ENCODE results near the gene IFNA14.

IFNA14 gene

DNA sequence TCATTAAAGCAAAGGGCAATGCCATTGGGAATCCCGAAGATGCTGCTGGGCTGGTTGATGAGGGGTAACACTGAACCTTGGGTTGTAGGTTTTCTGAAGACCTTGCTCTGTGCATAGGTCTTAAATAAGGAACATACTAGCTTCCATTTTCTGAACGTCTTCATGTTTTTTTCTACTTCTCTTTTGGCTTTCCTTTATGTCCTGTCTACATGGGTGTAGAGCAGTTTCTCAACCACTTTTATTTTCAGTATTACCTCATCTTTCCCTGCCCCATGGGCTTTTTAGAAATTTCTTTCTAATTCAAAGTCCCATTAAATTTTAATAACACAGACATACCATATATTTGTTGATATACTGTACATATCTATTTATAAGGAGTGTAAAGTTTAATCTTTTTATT is at the start of gene IFNA14:
IFNA14 (minus strand) TSS at position 95 of the 400 bp plus-strand sequence; CDS start at position 25, 70 bp downstream.
- Histone ChIP-seq H3K4me3 (replicated peaks; ENCODE audit: low read depth, low read length) (no peak within 1 kb of the TSS), H3K27me3 (replicated peaks; ENCODE audit: control insufficient read depth, insufficient read depth, low read length) (no peaks in the 10 kb centered on the region), H3K36me3 (ENCODE audit: control insufficient read depth, insufficient read depth, low read length) (no peaks in the 10 kb centered on the region)
- TF ChIP-seq, protein P1, sequence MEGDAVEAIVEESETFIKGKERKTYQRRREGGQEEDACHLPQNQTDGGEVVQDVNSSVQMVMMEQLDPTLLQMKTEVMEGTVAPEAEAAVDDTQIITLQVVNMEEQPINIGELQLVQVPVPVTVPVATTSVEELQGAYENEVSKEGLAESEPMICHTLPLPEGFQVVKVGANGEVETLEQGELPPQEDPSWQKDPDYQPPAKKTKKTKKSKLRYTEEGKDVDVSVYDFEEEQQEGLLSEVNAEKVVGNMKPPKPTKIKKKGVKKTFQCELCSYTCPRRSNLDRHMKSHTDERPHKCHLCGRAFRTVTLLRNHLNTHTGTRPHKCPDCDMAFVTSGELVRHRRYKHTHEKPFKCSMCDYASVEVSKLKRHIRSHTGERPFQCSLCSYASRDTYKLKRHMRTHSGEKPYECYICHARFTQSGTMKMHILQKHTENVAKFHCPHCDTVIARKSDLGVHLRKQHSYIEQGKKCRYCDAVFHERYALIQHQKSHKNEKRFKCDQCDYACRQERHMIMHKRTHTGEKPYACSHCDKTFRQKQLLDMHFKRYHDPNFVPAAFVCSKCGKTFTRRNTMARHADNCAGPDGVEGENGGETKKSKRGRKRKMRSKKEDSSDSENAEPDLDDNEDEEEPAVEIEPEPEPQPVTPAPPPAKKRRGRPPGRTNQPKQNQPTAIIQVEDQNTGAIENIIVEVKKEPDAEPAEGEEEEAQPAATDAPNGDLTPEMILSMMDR (IDR thresholded peaks at IDR 0.05; ENCODE audit: insufficient read depth, low read length, poor library complexity, severe bottlenecking) = no peak
- no peak for DNase-seq (ENCODE audit: extremely low read depth, insufficient read length)

DNA sequence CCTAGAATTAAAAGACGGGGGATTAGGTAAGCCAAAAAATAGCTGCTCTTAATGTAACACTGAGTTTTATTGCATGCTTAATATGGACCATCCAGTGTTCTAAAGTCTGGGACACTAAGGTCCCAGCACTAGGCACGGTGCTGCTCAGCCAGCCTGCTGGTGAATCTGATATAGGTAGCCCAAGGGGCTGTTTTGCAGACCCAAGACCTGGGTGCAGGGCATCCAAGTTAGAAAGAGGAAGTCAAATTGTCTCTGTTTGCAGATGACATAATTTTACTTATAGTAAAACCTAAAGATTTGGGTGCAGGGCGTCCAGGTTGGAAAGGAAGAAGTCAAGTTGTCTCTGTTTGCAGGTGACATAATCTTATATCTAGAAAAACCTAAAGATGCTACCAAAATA is 47.5 kb upstream of the IFNA14 start:
- Histone ChIP-seq H3K4me3 (replicated peaks; ENCODE audit: low read depth, low read length) (no peak overlapping the region), H3K36me3 (ENCODE audit: control insufficient read depth, insufficient read depth, low read length) (no peaks in the 10 kb centered on the region), H3K27me3 (replicated peaks; ENCODE audit: control insufficient read depth, insufficient read depth, low read length) (no peaks in the 10 kb centered on the region)
- DNase-seq (ENCODE audit: extremely low read depth, insufficient read length) = no peak
- TF ChIP-seq, protein P1 (IDR thresholded peaks at IDR 0.05; ENCODE audit: insufficient read depth, low read length, poor library complexity, severe bottlenecking) = no peak

DNA sequence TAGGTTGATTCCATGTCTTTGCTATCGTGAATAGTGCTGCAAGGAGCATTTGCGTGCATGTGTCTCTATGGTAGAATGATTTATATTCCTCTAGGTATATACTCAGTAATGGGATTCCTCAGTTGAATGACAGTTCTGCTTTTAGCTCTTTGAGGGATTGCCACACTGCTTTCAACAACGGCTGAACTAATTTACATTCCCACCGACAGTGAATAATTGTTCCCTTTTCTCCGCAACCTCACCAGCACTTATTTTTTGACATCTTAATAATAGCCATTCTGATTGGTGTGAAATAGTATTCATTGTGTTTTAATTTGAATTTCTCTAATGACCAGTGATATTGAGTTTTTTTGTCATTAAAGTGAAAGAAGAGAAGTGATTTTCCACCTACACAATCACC is 46.9 kb upstream of the IFNA14 start:
- no peak for DNase-seq (ENCODE audit: extremely low read depth, insufficient read length)
- Histone ChIP-seq H3K27me3 (replicated peaks; ENCODE audit: control insufficient read depth, insufficient read depth, low read length) (no peaks in the 10 kb centered on the region), H3K4me3 (replicated peaks; ENCODE audit: low read depth, low read length) (no peak overlapping the region), H3K36me3 (ENCODE audit: control insufficient read depth, insufficient read depth, low read length) (no peaks in the 10 kb centered on the region)
- TF ChIP-seq, protein P1 (IDR thresholded peaks at IDR 0.05; ENCODE audit: insufficient read depth, low read length, poor library complexity, severe bottlenecking) = no peak

DNA sequence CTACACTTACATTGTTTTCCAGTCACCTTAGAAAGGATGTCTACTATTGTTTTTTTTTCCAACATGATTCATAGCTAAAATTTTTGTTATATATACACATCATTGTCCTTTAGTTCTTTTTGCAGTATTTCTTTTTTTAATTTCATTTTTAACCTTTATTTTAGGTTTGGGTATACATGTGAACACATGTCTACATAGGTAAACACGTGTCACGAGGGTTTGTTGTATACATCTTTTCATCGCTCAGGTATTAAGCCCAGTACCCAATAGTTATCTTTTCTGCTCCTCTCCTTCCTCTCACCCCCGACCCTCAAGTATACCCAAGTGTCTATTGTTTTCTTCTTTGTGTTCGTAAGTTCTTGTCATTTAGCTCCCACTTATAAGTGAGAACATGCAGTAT is 46.3 kb upstream of the IFNA14 start:
- no peak for DNase-seq (ENCODE audit: extremely low read depth, insufficient read length)
- Histone ChIP-seq H3K36me3 (ENCODE audit: control insufficient read depth, insufficient read depth, low read length) (no peaks in the 10 kb centered on the region), H3K27me3 (replicated peaks; ENCODE audit: control insufficient read depth, insufficient read depth, low read length) (no peaks in the 10 kb centered on the region), H3K4me3 (replicated peaks; ENCODE audit: low read depth, low read length) (no peak overlapping the region)
- TF ChIP-seq, protein P1 (IDR thresholded peaks at IDR 0.05; ENCODE audit: insufficient read depth, low read length, poor library complexity, severe bottlenecking) = no peak

DNA sequence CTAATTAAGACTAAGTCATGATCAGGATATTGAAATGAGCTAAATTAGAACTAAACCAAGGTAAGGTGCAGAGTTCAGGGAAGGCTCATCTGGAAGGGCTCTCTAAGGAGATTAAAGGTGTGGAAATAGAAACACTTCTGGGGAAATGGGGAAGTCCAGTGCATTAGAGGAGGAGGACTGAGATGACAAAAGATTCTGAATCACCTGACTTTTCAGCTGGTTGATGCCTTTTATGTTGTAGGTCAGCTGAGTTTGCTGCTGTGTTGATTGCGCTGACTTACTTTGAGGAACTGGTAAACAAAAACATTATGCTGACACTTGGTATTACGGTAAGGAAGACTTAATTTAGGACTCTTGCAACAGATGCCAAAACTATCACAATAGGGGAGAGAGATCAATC is 41.5 kb upstream of the IFNA14 start:
- H3K27me3 ChIP-seq (replicated peaks; ENCODE audit: control insufficient read depth, insufficient read depth, low read length) = no peaks in the 10 kb centered on the region
- H3K4me3 ChIP-seq (replicated peaks; ENCODE audit: low read depth, low read length) = no peak overlapping the region
- H3K36me3 ChIP-seq (ENCODE audit: control insufficient read depth, insufficient read depth, low read length) = no peaks in the 10 kb centered on the region
- DNase-seq (ENCODE audit: extremely low read depth, insufficient read length) = no peak
- TF ChIP-seq, protein P1 (IDR thresholded peaks at IDR 0.05; ENCODE audit: insufficient read depth, low read length, poor library complexity, severe bottlenecking) = no peak

DNA sequence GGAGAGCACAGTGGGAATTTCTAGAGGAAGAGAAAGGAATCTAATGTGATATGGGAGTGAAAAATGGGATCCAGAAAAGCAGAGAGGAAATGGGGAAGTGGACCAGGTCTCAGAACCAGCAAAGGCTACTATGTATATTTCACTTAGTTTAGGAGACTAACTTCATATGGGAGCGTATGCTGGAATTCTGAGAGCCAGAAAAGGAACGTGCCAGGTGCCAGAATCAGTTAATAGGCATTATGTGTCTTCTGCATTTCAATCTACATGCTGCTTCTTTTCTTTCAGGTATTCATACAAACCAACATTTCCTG is 28.5 kb upstream of the IFNA14 start:
- H3K4me3 ChIP-seq (replicated peaks; ENCODE audit: low read depth, low read length) = no peak overlapping the region
- no peaks in the 10 kb centered on the region for H3K36me3 ChIP-seq (ENCODE audit: control insufficient read depth, insufficient read depth, low read length)
- TF ChIP-seq, protein P1 (IDR thresholded peaks at IDR 0.05; ENCODE audit: insufficient read depth, low read length, poor library complexity, severe bottlenecking) = no peak
- H3K27me3 ChIP-seq (replicated peaks; ENCODE audit: control insufficient read depth, insufficient read depth, low read length) = no peaks in the 10 kb centered on the region; the same call in 1 of the 2 replicates
- no peak for DNase-seq (ENCODE audit: extremely low read depth, insufficient read length)

All from GM06990 (cell line).